NCI-H510A (cell line): ENCODE measurements around the gene CGB7.
A peak's percentile ranks its signal among the peaks of the same experiment; 100 is the strongest.
"Not testable (repeated sequence)": the region's sequence is repeated elsewhere in the genome, so short reads cannot be mapped to it uniquely, and the experiment has no call there.

Experiments used
- DNase-seq: peaks from one replicate; lab custom pipeline; 2025; lab: John Stamatoyannopoulos, UW

CGB7 gene

GRCh38 chr19:49057636-49058234, at the start of gene CGB7:
CGB7 (minus strand) TSS chr19:49057749; CDS start chr19:49055375, 2,374 bp downstream.
- no peak for DNase-seq

- no peak for DNase-seq
Observed at GRCh38 chr19:49106648-49107135, 49.1 kb upstream of the CGB7 start.

GRCh38 chr19:49104229-49104864, 46.8 kb upstream of the CGB7 start:
- DNase-seq = no peak

- DNase-seq = no peak
Observed at GRCh38 chr19:49103331-49104085, 46.0 kb upstream of the CGB7 start.

GRCh38 chr19:49102303-49102702, 44.8 kb upstream of the CGB7 start:
- no peak for DNase-seq

- DNase-seq = no peak
Observed at GRCh38 chr19:49101160-49101559, 43.6 kb upstream of the CGB7 start.

- no peak for DNase-seq
Observed at GRCh38 chr19:49098795-49099194, 41.2 kb upstream of the CGB7 start.

GRCh38 chr19:49097453-49098288, 40.1 kb upstream of the CGB7 start:
- no peak for DNase-seq

GRCh38 chr19:49094505-49095482, 37.2 kb upstream of the CGB7 start:
- DNase-seq = no peak

- DNase-seq = no peak
Observed at GRCh38 chr19:49092686-49093085, 35.1 kb upstream of the CGB7 start.

GRCh38 chr19:49091391-49092038, 34.0 kb upstream of the CGB7 start:
- no peak for DNase-seq

GRCh38 chr19:49086296-49086695, 28.7 kb upstream of the CGB7 start:
- no peak for DNase-seq

GRCh38 chr19:49085868-49086232, 28.3 kb upstream of the CGB7 start:
- no peak for DNase-seq

- DNase-seq = peak; percentile 99
Observed at GRCh38 chr19:49085020-49085867, 27.7 kb upstream of the CGB7 start, which contains the start of gene SNRNP70. SNRNP70 (plus strand) TSS chr19:49085451; CDS start chr19:49086415, 964 bp downstream.

GRCh38 chr19:49084206-49085019, 26.9 kb upstream of the CGB7 start:
- no peak for DNase-seq

GRCh38 chr19:49081273-49081672, 23.7 kb upstream of the CGB7 start:
- no peak for DNase-seq

GRCh38 chr19:49080392-49080791, 22.8 kb upstream of the CGB7 start:
- no peak for DNase-seq

- not testable (repeated sequence) for DNase-seq
Observed at GRCh38 chr19:49074869-49075268, 17.3 kb upstream of the CGB7 start.
